Parathyroid adenoma (tissue), 2 donors: Measurements from ENCODE around the gene DCHS2.

Source experiments
- H2AFZ ChIP-seq: fragments of 300-600 bp; sonication (generic); one replicate; pipeline ENCODE4 v1.7.0; 2017; ENCODE audit warnings: antibody characterized with exemption, mild to moderate bottlenecking
- H3K27ac ChIP-seq: fragments of 300-600 bp; sonication (generic); one replicate; pipeline ENCODE4 v1.7.0; 2017
- H3K27me3 ChIP-seq: fragments of 300-600 bp; sonication (generic); one replicate; pipeline ENCODE4 v1.7.0; 2017; ENCODE audit warnings: low read length; ENCODE audit not compliant: control insufficient read depth, insufficient read depth
- H3K36me3 ChIP-seq: fragments of 300-600 bp; sonication (generic); one replicate; pipeline ENCODE4 v1.7.0; 2017; ENCODE audit warnings: low read length; ENCODE audit not compliant: control insufficient read depth, insufficient read depth
- H3K4me1 ChIP-seq: fragments of 300-600 bp; sonication (generic); one replicate; pipeline ENCODE4 v1.7.0; 2017; ENCODE audit warnings: control low read depth
- H3K4me2 ChIP-seq: fragments of 300-600 bp; sonication (generic); one replicate; pipeline ENCODE4 v1.7.0; 2017; ENCODE audit warnings: low read length
- H3K4me3 ChIP-seq: fragments of 300-600 bp; sonication (generic); one replicate; pipeline ENCODE4 v1.7.0; 2017; ENCODE audit warnings: low read depth, low read length
- H3K79me2 ChIP-seq: fragments of 300-600 bp; sonication (generic); one replicate; pipeline ENCODE4 v1.7.0; 2017; ENCODE audit warnings: control low read depth
- H3K9ac ChIP-seq: fragments of 300-600 bp; sonication (generic); one replicate; pipeline ENCODE4 v1.7.0; 2017; ENCODE audit warnings: mild to moderate bottlenecking
- H3K9me3 ChIP-seq: fragments of 300-600 bp; sonication (generic); one replicate; pipeline ENCODE4 v1.7.0; 2017; ENCODE audit warnings: low read length; ENCODE audit not compliant: control insufficient read depth
- CTCF ChIP-seq: fragments of 300-600 bp; sonication (generic); IDR thresholded peaks from one replicate; pipeline ENCODE4 v1.7.0; 2017; ENCODE audit warnings: antibody characterized with exemption, mild to moderate bottlenecking
- donor health status: primary hyperparathyroidism.

DCHS2 gene

GRCh38 chr4:154475820-154476219, 15.8 kb downstream of the DCHS2 start:
- no peak overlapping the region for H3K9ac ChIP-seq
- H3K4me1 ChIP-seq: no peaks in the 10 kb centered on the region
- no peak overlapping the region for H3K4me3 ChIP-seq
- H3K79me2 ChIP-seq: no peaks in the 10 kb centered on the region
- no peak overlapping the region for H2AFZ ChIP-seq
- no peaks in the 10 kb centered on the region for H3K9me3 ChIP-seq
- H3K36me3 ChIP-seq: no peaks in the 10 kb centered on the region
- no peak for TF ChIP-seq CTCF
- no peaks in the 10 kb centered on the region for H3K27me3 ChIP-seq
- H3K27ac ChIP-seq: no peak overlapping the region
- no peak overlapping the region for H3K4me2 ChIP-seq

GRCh38 chr4:154473497-154473896, 18.1 kb downstream of the DCHS2 start:
- H3K4me3 ChIP-seq: no peak overlapping the region
- no peaks in the 10 kb centered on the region for H3K4me1 ChIP-seq
- no peak overlapping the region for H3K9ac ChIP-seq
- no peak for TF ChIP-seq CTCF
- no peaks in the 10 kb centered on the region for H3K79me2 ChIP-seq
- no peak overlapping the region for H3K4me2 ChIP-seq
- no peaks in the 10 kb centered on the region for H3K9me3 ChIP-seq
- no peak overlapping the region for H2AFZ ChIP-seq
- H3K27ac ChIP-seq: no peak overlapping the region
- no peaks in the 10 kb centered on the region for H3K27me3 ChIP-seq
- H3K36me3 ChIP-seq: no peaks in the 10 kb centered on the region

GRCh38 chr4:154472858-154473257, 18.7 kb downstream of the DCHS2 start:
- H3K9me3 ChIP-seq: no peaks in the 10 kb centered on the region
- H3K4me2 ChIP-seq: no peak overlapping the region
- H3K79me2 ChIP-seq: no peaks in the 10 kb centered on the region
- no peaks in the 10 kb centered on the region for H3K36me3 ChIP-seq
- H3K4me3 ChIP-seq: no peak overlapping the region
- TF ChIP-seq CTCF: no peak
- no peaks in the 10 kb centered on the region for H3K4me1 ChIP-seq
- H3K27ac ChIP-seq: no peak overlapping the region
- H3K9ac ChIP-seq: no peak overlapping the region
- H3K27me3 ChIP-seq: no peaks in the 10 kb centered on the region
- H2AFZ ChIP-seq: no peak overlapping the region

- Histone ChIP-seq H3K9ac (no peak overlapping the region), H3K79me2 (no peaks in the 10 kb centered on the region), H3K27ac (no peak overlapping the region), H3K9me3 (no peaks in the 10 kb centered on the region), H3K4me2 (no peak overlapping the region), H2AFZ (no peak overlapping the region), H3K36me3 (no peaks in the 10 kb centered on the region), H3K4me1 (no peaks in the 10 kb centered on the region), H3K4me3 (no peak overlapping the region), H3K27me3 (no peaks in the 10 kb centered on the region)
- no peak for TF ChIP-seq CTCF
Measured at GRCh38 chr4:154471526-154472331, 19.9 kb downstream of the DCHS2 start.

- no peak overlapping the region for H3K4me2 ChIP-seq
- no peak for TF ChIP-seq CTCF
- H3K9ac ChIP-seq: no peak overlapping the region
- H3K4me3 ChIP-seq: no peak overlapping the region
- no peaks in the 10 kb centered on the region for H3K79me2 ChIP-seq
- H3K27ac ChIP-seq: no peak overlapping the region
- no peak overlapping the region for H2AFZ ChIP-seq
- H3K4me1 ChIP-seq: no peaks in the 10 kb centered on the region
- no peaks in the 10 kb centered on the region for H3K27me3 ChIP-seq
- no peaks in the 10 kb centered on the region for H3K9me3 ChIP-seq
- H3K36me3 ChIP-seq: no peaks in the 10 kb centered on the region
Measured at GRCh38 chr4:154471032-154471431, 20.6 kb downstream of the DCHS2 start.
